Measurements from ENCODE around the gene CLTRN.

CLTRN gene

GRCh38 chrX:15601932-15602331 lies 62.7 kb downstream of the CLTRN start:
- FAIRE-seq: no peak
- DNase-seq (ENCODE audit: insufficient read length, low spot score): no peak
- TF ChIP-seq CTCF (IDR thresholded peaks at IDR 0.05; ENCODE audit: insufficient read depth, missing control alignments): no peak

GRCh38 chrX:15600745-15601144 lies 63.9 kb downstream of the CLTRN start, which contains the start of gene ACE2:
Gene ACE2 (minus strand): TSS chrX:15600960. CDS start chrX:15600911, 49 bp downstream.
- no peak for TF ChIP-seq CTCF (IDR thresholded peaks at IDR 0.05; ENCODE audit: insufficient read depth, missing control alignments)
- FAIRE-seq (no peak), DNase-seq (ENCODE audit: insufficient read length, low spot score) (no peak)

GRCh38 chrX:15600049-15600448 lies 64.6 kb downstream of the CLTRN start:
- DNase-seq (ENCODE audit: insufficient read length, low spot score): no peak
- FAIRE-seq: no peak
- no peak for TF ChIP-seq CTCF (IDR thresholded peaks at IDR 0.05; ENCODE audit: insufficient read depth, missing control alignments)

GRCh38 chrX:15599461-15599860 lies 65.1 kb downstream of the CLTRN start:
- no peak for FAIRE-seq
- no peak for TF ChIP-seq CTCF (IDR thresholded peaks at IDR 0.05; ENCODE audit: insufficient read depth, missing control alignments)
- DNase-seq (ENCODE audit: insufficient read length, low spot score): no peak

DNA sequence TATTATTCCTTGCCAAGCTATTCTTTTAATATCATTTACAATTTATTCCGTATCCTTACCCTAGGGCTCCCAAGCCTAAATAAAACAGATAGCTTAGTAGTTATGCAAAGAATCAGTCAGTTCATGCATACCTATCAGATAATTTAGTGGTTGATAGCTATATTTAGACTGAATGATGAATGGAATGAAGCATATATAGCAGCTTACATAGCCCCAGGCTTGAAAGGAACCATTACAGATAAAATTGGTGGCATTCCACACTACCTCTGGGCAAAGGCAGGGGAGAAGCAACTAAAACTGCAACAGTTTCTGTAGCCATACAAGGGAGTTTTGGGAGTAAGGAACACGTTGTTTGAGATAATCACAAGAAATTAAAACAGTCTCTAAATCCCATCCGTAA lies 66.6 kb downstream of the CLTRN start:
- FAIRE-seq (no peak), DNase-seq (ENCODE audit: insufficient read length, low spot score) (no peak)
- no peak for TF ChIP-seq CTCF (IDR thresholded peaks at IDR 0.05; ENCODE audit: insufficient read depth, missing control alignments)

GRCh38 chrX:15594371-15594770 lies 70.2 kb downstream of the CLTRN start:
- no peak for DNase-seq (ENCODE audit: insufficient read length, low spot score)
- FAIRE-seq: no peak
- TF ChIP-seq CTCF (IDR thresholded peaks at IDR 0.05; ENCODE audit: insufficient read depth, missing control alignments): no peak

DNA sequence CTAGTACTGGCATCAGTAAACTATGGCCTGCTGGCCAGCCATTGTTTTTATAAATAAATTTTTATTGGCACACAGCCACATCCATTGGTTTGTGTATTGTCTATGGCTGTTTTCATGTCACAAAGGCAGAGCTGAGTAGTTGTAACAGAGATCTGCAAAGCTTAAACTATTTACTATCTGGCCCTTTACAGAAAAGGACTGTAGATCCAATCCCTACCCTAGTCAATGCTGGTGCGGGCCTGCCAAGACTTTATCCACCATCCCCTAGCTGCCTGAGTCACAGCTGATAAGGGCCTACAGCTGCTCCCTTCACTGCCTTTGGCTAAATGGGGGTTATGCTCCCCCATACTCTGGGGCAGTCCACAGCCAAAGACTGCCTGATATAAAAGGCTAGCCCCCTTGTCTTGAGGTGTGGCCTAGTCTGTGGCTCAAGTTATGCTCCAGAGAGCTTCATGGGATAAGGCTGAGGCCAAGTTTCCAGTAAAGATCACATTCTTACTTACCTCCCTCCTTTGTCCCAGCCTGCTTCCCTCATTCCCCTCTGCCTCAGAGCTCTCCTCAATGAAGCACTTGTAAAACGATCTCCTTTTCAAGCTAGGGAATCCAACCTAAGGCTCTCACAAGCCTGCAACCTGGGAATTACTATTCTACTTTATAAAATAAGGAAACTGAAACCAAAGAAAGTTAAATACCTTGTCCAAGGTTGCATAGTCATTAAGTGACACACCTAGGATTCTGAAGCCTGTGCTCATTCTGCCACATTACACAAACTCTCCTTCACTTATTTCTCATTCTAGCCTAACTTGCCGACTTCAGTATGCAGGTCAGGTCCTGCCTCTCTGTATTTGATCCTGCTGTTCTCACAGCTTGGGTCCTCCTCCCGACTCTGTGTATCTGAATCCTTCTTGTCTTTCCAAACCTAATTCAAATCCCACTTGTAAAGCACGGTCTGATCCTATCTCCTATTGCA lies 84.5 kb downstream of the CLTRN start:
- FAIRE-seq (no peak), DNase-seq (ENCODE audit: insufficient read length, low spot score) (no peak)
- TF ChIP-seq CTCF (IDR thresholded peaks at IDR 0.05; ENCODE audit: insufficient read depth, missing control alignments): no peak
